22Rv1 (cell line): ENCODE results near the gene MYMX.

Source experiments
- CTCF ChIP-seq: fragments of 450-650 bp; IDR thresholded peaks from 2 replicates; pipeline ENCODE4 v1.5.1; 2017; ENCODE audit warnings: mild to moderate bottlenecking
- ZFX ChIP-seq: fragments of 450-650 bp; IDR thresholded peaks from 2 replicates; pipeline ENCODE4 v1.6.1; 2017; ENCODE audit warnings: antibody characterized with exemption, borderline replicate concordance

- TF ChIP-seq CTCF = no peak
- TF ChIP-seq ZFX = no peak
Measured at GRCh38 chr6:44201200-44201599, 15.5 kb upstream of the MYMX start.
